ENCODE measurements around the gene TPSAB1. TPM values are rescaled to one million over a fixed set of nuclear protein-coding genes. Genes with fewer than 3 reads are reported as not detected.

The TPSAB1 gene
- total RNA-seq: not detected in 2 replicates

GRCh38 chr16:1240436-1240835 is at the start of gene TPSAB1:
Gene TPSAB1, plus strand, starts transcription at chr16:1240705. Its CDS starts 234 bp downstream, at chr16:1240939.

GRCh38 chr16:1225051-1225451 is 15.5 kb upstream of the TPSAB1 start, which contains the start of gene TPSG1:
Gene TPSG1, minus strand, starts transcription at chr16:1225268. Its CDS starts 16 bp downstream, at chr16:1225252.

GRCh38 chr16:1230084-1230470 is 10.4 kb upstream of the TPSAB1 start, which contains the start of gene TPSB2:
Gene TPSB2, minus strand, starts transcription at chr16:1230184. Its CDS starts 233 bp downstream, at chr16:1229951.

GRCh38 chr16:1255276-1256122 is 15.0 kb downstream of the TPSAB1 start, which contains the start of gene TPSD1:
Gene TPSD1, plus strand, starts transcription at chr16:1256069. Its CDS starts 212 bp downstream, at chr16:1256281.

Other genes starting within 250 kb of the TPSAB1 start
- 0.26 and 0.32 TPM in 2 replicates for gene SSTR5, start 168.0 kb upstream of the TPSAB1 start, total RNA-seq
- gene C1QTNF8, start 144.5 kb upstream of the TPSAB1 start, total RNA-seq: 0.65 TPM in 1 of 2 replicates, not detected in the other
- gene CACNA1H, start 87.6 kb upstream of the TPSAB1 start, total RNA-seq: not detected in 2 replicates
- not detected in 2 replicates for gene TPSG1, start 15.4 kb upstream of the TPSAB1 start, total RNA-seq
- gene TPSB2, start 10.5 kb upstream of the TPSAB1 start, total RNA-seq: not detected in 2 replicates
- gene TPSD1, start 15.4 kb downstream of the TPSAB1 start, total RNA-seq: not detected in 2 replicates
- gene UBE2I, start 68.9 kb downstream of the TPSAB1 start, total RNA-seq: 55.7 and 61.3 TPM in 2 replicates
- gene BAIAP3, start 92.9 kb downstream of the TPSAB1 start, total RNA-seq: 0.11 and 0.13 TPM in 2 replicates
- 42.0 and 44.7 TPM in 2 replicates for gene TSR3, start 111.2 kb downstream of the TPSAB1 start, total RNA-seq
- 41.6 and 41.8 TPM in 2 replicates for gene GNPTG, start 111.2 kb downstream of the TPSAB1 start, total RNA-seq
- 10.4 and 12.2 TPM in 2 replicates for gene UNKL, start 174.0 kb downstream of the TPSAB1 start, total RNA-seq
- gene UQCC4, start 180.0 kb downstream of the TPSAB1 start, total RNA-seq: 7.7 and 8.8 TPM in 2 replicates
- not detected in 2 replicates for gene PERCC1, start 190.4 kb downstream of the TPSAB1 start, total RNA-seq
- 0.13 and 0.22 TPM in 2 replicates for gene CCDC154, start 203.9 kb downstream of the TPSAB1 start, total RNA-seq
- gene CLCN7, start 234.3 kb downstream of the TPSAB1 start, total RNA-seq: 52.8 and 82.3 TPM in 2 replicates
- gene PTX4, start 248.2 kb downstream of the TPSAB1 start, total RNA-seq: not detected in 2 replicates

Data from articular chondrocyte of knee joint (primary cell).